Tracheal epithelial cell (primary cell): ENCODE measurements around the gene ATP1B3. TPM values are rescaled to one million over a fixed set of nuclear protein-coding genes. Genes with fewer than 3 reads are reported as not detected.

Source experiments
- total RNA-seq: library from RNA; depleted of rRNA; stranded (reverse); fragments of >200 nt; gene quantifications from 2 replicates; pipeline ENCODE4 v1.2.1, GENCODE V29; 2014

The ATP1B3 gene
- total RNA-seq, result 35.4 and 82.1 TPM in 2 replicates

GRCh38 chr3:141876381-141876890 lies at the start of gene ATP1B3:
ATP1B3 (plus strand) TSS chr3:141876643; CDS start chr3:141876802, 159 bp downstream.

Other genes starting within 250 kb of the ATP1B3 start
- 39.9 and 42.2 TPM in 2 replicates for gene RNF7, start 138.3 kb upstream of the ATP1B3 start, total RNA-seq
- not detected in 2 replicates for gene GRK7, start 113.2 kb upstream of the ATP1B3 start, total RNA-seq